Transverse colon (tissue), 4 donors: ENCODE measurements around the gene KRTAP26-1. TPM values are rescaled to one million over a fixed set of nuclear protein-coding genes. Genes with fewer than 3 reads are reported as not detected.

ENCODE experiments used
- DNase-seq: peaks from one replicate; pipeline ENCODE4 v3.0.0-alpha.2; 2019
- H3K27ac ChIP-seq, 4 donors: fragments of 200-600 bp; sonication (generic); 2 replicates each; pipeline ENCODE4 v1.5.1; 2016 to 2018; ENCODE audit warnings: inconsistent platforms in 4 of 4
- H3K27me3 ChIP-seq: fragments of 200-600 bp; sonication (generic); 2 replicates; pipeline ENCODE4 v1.5.1; 2017; ENCODE audit warnings: inconsistent platforms
- H3K36me3 ChIP-seq, 4 donors: fragments of 200-600 bp; sonication (generic); 2 replicates each; pipeline ENCODE4 v1.5.1; 2017 to 2019; ENCODE audit warnings: inconsistent platforms in 4 of 4
- H3K4me1 ChIP-seq, 4 donors: fragments of 200-600 bp; sonication (generic); 2 replicates each; pipeline ENCODE4 v1.5.1; 2017 to 2020; ENCODE audit warnings: inconsistent platforms in 4 of 4
- H3K4me3 ChIP-seq, 4 donors: fragments of 200-600 bp; sonication (generic); 1 replicate in 1 of 4; 2 replicates in 3 of 4; pipeline versions ENCODE4 v1.5.1 to v1.6.1; 2017 to 2019; ENCODE audit warnings: inconsistent platforms in 4 of 4
- H3K9me3 ChIP-seq, 2 donors: fragments of 200-600 bp; sonication (generic); 2 replicates each; pipeline ENCODE4 v1.5.1; 2017 to 2019; ENCODE audit warnings: inconsistent platforms in 2 of 2
- EP300 ChIP-seq: sonication (generic); formaldehyde crosslinking; IDR thresholded peaks from one replicate; pipeline ENCODE4 v1.6.1; 2017; ENCODE audit warnings: antibody characterized with exemption, low read depth
- POLR2A ChIP-seq: fragments of 450-650 bp; IDR thresholded peaks from one replicate; pipeline ENCODE4 v1.6.1; 2016; ENCODE audit warnings: antibody characterized with exemption, mild to moderate bottlenecking, moderate library complexity
- POLR2AphosphoS5 ChIP-seq, 3 donors: sonication (generic); formaldehyde crosslinking; IDR thresholded peaks; one replicate each; pipeline ENCODE4 v1.6.1; 2016; ENCODE audit warnings: antibody characterized with exemption in 3 of 3
- WGBS, 2 donors: methylation state at CpG; one replicate each; pipeline ENCODE4 v1.1.5; 2018; ENCODE audit warnings: low coverage in 1 of 2; 5-methylcytosine and 5-hydroxymethylcytosine counted together
- in situ Hi-C, 4 donors: fragments of 200-750 bp; cut with MboI; loops; one replicate each; pipeline versions ENCODE4 v1.15.0 to v1.15.1; 2017; ENCODE audit warnings: low sequenced_read_pairs in 3 of 4, low pct_ligation_motif_present in 1 of 4, low pct_unique_long_range_greater_than_20kb in 1 of 4
- intact Hi-C: fragments of 100-400 bp; cut with DNase I; formaldehyde crosslinking; loops from one replicate; pipeline ENCODE4 v1.15.1; 2023; ENCODE audit warnings: low total_unique reads
- total RNA-seq, 4 donors: library from RNA; depleted of rRNA; stranded (reverse); fragments of >200 nt; gene quantifications; one replicate each; pipeline ENCODE4 v1.1.0, GENCODE V29; 2016
- TF ChIP-seq, protein P1 (sequence below), 5 experiments: fragments of 200-600 bp in 3 of 5; fragments of 450-650 bp in 2 of 5; sonication (generic) in 3 of 5; IDR thresholded peaks; 1 replicate in 2 of 5; 2 replicates in 3 of 5; pipeline ENCODE4 v1.5.1; 2016 to 2017; ENCODE audit warnings: antibody characterized with exemption in 5 of 5, inconsistent platforms in 3 of 5, mild to moderate bottlenecking in 2 of 5, moderate library complexity in 1 of 5

Gene KRTAP26-1
- total RNA-seq, 4 donors from 2014 or later = not detected

- intact Hi-C loops = no loop called here
- 67 to 75% methylated on average over 2 of the region's 2 CpGs for WGBS, 2 donors
- peak; percentile 41 for DNase-seq
- Histone ChIP-seq H3K36me3 (no peaks in the 10 kb centered on the region), H3K27me3 (no peaks in the 10 kb centered on the region), H3K9me3 (no peaks in the 10 kb centered on the region), H3K4me3 (no peak overlapping the region), H3K4me1 (no peaks in the 10 kb centered on the region), H3K27ac (no peak overlapping the region)
- TF ChIP-seq, protein P1, sequence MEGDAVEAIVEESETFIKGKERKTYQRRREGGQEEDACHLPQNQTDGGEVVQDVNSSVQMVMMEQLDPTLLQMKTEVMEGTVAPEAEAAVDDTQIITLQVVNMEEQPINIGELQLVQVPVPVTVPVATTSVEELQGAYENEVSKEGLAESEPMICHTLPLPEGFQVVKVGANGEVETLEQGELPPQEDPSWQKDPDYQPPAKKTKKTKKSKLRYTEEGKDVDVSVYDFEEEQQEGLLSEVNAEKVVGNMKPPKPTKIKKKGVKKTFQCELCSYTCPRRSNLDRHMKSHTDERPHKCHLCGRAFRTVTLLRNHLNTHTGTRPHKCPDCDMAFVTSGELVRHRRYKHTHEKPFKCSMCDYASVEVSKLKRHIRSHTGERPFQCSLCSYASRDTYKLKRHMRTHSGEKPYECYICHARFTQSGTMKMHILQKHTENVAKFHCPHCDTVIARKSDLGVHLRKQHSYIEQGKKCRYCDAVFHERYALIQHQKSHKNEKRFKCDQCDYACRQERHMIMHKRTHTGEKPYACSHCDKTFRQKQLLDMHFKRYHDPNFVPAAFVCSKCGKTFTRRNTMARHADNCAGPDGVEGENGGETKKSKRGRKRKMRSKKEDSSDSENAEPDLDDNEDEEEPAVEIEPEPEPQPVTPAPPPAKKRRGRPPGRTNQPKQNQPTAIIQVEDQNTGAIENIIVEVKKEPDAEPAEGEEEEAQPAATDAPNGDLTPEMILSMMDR (IDR thresholded peaks at IDR 0.05) = peak; percentile 71 to 88 (median 74)
- no peak for TF ChIP-seq POLR2A
- in situ Hi-C loops = loop anchor here in 2 of 4 donors (25.0 kb wide), 2 partner anchors 104 to 746 kb away; no protein-coding TSS in a partner anchor
Measured at GRCh38 chr21:30340714-30341573, 20.8 kb upstream of the KRTAP26-1 start.

DNA sequence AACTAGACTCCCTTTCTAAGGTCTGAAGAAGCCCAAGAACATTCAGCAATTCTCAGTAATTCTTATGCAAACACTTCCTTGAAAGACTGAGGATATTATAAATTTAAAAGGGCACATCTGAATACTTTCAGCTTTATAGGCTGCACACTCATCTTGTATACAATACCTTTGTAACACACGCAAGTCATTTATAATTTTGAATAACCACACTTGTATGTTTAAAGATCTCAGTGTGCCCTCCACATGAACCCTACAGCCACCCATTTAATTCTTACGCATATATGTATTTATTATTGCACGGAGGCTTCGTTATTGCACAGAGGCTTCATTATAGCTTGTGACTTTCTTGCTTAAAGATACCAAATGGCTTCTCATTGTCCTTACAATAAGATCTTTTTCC is 18.6 kb upstream of the KRTAP26-1 start:
- intact Hi-C loops (no loop called here), in situ Hi-C loops (loop anchor here in 2 of 4 donors (25.0 kb wide), 2 partner anchors 101 to 749 kb away; no protein-coding TSS in a partner anchor)
- TF ChIP-seq, protein P1 (IDR thresholded peaks at IDR 0.05) = no peak
- TF ChIP-seq EP300 = no peak
- TF ChIP-seq POLR2AphosphoS5 (IDR thresholded peaks at IDR 0.05) = no peak
- no peak for TF ChIP-seq POLR2A
- DNase-seq = no peak
- no peaks in the 10 kb centered on the region for H3K27me3 ChIP-seq
- no peak overlapping the region for H3K27ac ChIP-seq
- no peaks in the 10 kb centered on the region for H3K9me3 ChIP-seq
- no peaks in the 10 kb centered on the region for H3K4me1 ChIP-seq
- WGBS, 2 donors = 65 to 71% methylated on average over 4 of the region's 4 CpGs
- no peak overlapping the region for H3K4me3 ChIP-seq
- no peaks in the 10 kb centered on the region for H3K36me3 ChIP-seq

- intact Hi-C loops = no loop called here
- in situ Hi-C loops = loop anchor here in 2 of 4 donors (25.0 kb wide), 2 partner anchors 100 to 750 kb away; no protein-coding TSS in a partner anchor
- Histone ChIP-seq H3K27ac (no peak overlapping the region), H3K4me3 (no peak overlapping the region), H3K27me3 (no peaks in the 10 kb centered on the region), H3K4me1 (no peaks in the 10 kb centered on the region), H3K36me3 (no peaks in the 10 kb centered on the region), H3K9me3 (no peaks in the 10 kb centered on the region)
- DNase-seq = no peak
- TF ChIP-seq EP300 (no peak), POLR2AphosphoS5 (IDR thresholded peaks at IDR 0.05) (no peak), POLR2A (no peak)
- TF ChIP-seq, protein P1 (IDR thresholded peaks at IDR 0.05) = no peak
Measured at GRCh38 chr21:30337772-30338171, 17.7 kb upstream of the KRTAP26-1 start.

DNA sequence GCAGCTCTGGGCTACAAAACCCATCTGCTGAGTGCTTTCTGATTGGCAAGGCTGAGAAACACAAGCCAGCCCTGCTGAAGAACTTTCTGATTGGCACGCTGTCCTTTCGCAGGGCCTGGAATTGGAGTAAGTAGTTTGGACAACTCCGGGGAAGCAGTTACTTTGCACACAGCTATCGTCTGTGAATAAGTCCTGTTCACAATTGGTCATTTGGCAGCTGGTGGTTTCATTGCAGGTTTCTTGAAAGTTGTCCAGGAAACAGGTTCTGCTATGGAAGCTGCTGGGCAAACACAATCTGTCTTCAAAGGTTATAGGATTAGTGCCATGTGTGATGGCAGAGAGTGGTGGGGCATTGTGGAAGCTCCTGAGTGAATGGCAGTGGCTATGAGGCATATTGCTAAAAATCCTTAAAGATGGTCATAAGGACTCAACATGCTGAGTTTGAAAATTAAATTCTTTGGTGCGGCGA is 17.2 kb upstream of the KRTAP26-1 start, which contains the start of gene KRTAP27-1:
Gene KRTAP27-1 (minus strand): TSS at position 419 of the 469 bp plus-strand sequence. CDS start 26 bp downstream, at position 393.
- no peaks in the 10 kb centered on the region for H3K27me3 ChIP-seq
- intact Hi-C loops = no loop called here
- DNase-seq = no peak
- H3K4me3 ChIP-seq = no peak within 1 kb of the TSS
- H3K4me1 ChIP-seq = no peaks in the 10 kb centered on the region
- in situ Hi-C loops = loop anchor here in 2 of 4 donors (25.0 kb wide), 2 partner anchors 100 to 750 kb away; no protein-coding TSS in a partner anchor
- 76 to 100% methylated on average over 2 to 6 of the region's 6 CpGs for WGBS, 2 donors
- H3K9me3 ChIP-seq = no peaks in the 10 kb centered on the region
- no peaks in the 10 kb centered on the region for H3K36me3 ChIP-seq
- H3K27ac ChIP-seq = no peak within 1 kb of the TSS
- TF ChIP-seq, protein P1 (IDR thresholded peaks at IDR 0.05) = no peak
- TF ChIP-seq EP300 (no peak), POLR2A (no peak), POLR2AphosphoS5 (IDR thresholded peaks at IDR 0.05) (no peak)
